ENCODE data around the gene LGALS12.

The LGALS12 gene

DNA sequence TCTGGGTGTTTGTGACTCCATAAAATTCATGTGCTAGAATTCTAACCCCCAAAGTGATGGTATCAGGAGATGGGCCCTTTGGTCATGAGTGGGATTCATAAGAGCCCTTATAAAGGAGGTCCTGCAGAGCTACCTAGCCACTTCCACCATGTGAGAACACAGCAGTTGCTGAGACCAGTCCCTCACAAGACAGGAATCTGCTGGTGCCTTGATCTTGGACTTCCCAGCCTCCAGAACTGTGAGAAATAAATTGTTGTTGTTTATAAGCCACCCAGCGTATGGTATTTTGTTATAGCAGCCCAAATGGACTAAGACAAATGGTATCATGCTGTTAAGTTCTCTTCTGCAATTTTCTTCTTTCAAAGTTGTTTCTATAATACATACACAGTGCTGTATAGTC, 13.4 kb upstream of the LGALS12 start:
- no peak for TF ChIP-seq POLR2A (IDR thresholded peaks at IDR 0.05; ENCODE audit: low read depth, low read length)
- FAIRE-seq (no peak), DNase-seq (ENCODE audit: insufficient read length, low spot score) (no peak)

DNA sequence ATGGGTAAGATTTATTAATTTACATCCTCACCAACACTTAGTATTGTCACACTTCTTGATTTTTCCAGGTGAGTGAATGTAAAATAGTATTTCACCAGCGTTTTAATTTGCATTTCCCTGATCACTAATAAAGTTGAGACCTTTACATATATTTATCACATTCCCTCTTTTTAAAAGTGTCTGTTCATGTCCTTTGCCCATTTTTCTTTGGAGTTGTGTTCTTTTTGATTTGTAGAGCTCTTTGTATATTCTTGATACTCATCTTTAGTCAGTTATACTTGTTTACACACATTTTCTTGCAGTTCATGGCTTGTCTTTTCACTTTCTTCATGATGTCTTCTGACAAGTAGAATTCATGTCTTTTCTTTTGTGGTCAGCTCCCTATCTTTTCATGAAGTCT, 12.8 kb upstream of the LGALS12 start:
- FAIRE-seq, result no peak
- TF ChIP-seq POLR2A (IDR thresholded peaks at IDR 0.05; ENCODE audit: low read depth, low read length), result no peak
- DNase-seq (ENCODE audit: insufficient read length, low spot score), result no peak

DNA sequence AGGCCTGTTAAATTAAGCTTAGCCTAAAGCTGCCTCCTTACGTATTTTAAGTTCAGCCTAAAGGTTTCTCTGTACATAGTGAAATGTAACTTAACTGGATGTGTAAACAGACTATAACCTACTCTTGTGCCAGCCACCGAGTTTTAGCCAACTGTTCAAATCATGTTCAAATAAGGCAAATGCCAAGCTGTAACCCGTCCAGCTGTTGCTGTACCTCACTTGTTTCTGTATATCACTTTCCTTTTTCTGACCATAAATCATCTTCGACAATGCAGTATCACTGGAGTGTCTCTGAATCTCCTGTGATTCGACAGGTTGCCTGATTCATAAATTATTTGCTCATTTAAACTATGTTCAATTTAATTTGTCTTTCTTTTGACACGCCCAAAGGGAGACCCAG, 10.9 kb upstream of the LGALS12 start:
- TF ChIP-seq POLR2A (IDR thresholded peaks at IDR 0.05; ENCODE audit: low read depth, low read length), result no peak
- FAIRE-seq, result no peak
- no peak for DNase-seq (ENCODE audit: insufficient read length, low spot score)

DNA sequence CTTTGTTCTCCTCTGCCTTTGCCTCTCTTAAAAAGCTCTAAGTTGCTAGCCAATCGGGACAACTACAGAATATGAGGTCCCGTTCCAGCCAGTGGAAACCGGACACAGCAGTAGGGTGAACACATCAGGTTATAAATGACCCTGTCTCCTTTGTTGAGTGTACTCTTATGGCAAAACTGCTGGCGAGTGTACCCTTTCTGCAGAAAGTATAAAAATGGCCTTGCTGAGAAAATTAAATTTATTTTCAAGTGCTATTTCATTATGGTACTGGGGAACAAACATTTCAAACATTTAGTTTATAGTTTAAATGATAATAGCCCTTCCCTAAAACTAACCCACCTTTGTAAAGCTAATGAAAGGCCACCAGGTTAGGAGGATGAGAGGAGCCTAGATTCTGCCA, 6.0 kb upstream of the LGALS12 start:
- FAIRE-seq (no peak), DNase-seq (ENCODE audit: insufficient read length, low spot score) (no peak)
- no peak for TF ChIP-seq POLR2A (IDR thresholded peaks at IDR 0.05; ENCODE audit: low read depth, low read length)

DNA sequence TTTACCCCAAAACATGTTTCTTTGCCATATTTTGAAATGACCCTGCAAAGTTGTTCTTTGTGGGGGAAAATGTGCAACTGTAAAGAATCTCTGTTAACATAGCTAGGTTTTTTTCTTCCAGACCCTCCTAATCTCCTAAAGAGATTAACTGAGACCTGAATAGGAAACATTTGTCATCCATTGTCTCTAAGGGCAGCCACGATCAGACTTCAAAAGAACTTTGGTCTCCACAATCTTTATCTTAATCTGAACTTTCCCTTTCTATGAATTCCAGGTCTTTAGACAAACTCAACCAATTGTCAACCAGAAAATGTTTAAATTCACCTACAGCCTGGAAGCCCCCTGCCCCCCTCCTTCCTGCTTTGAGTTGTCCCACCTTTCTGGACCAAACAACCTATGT, 4.6 kb upstream of the LGALS12 start:
- no peak for TF ChIP-seq POLR2A (IDR thresholded peaks at IDR 0.05; ENCODE audit: low read depth, low read length)
- no peak for DNase-seq (ENCODE audit: insufficient read length, low spot score)

DNA sequence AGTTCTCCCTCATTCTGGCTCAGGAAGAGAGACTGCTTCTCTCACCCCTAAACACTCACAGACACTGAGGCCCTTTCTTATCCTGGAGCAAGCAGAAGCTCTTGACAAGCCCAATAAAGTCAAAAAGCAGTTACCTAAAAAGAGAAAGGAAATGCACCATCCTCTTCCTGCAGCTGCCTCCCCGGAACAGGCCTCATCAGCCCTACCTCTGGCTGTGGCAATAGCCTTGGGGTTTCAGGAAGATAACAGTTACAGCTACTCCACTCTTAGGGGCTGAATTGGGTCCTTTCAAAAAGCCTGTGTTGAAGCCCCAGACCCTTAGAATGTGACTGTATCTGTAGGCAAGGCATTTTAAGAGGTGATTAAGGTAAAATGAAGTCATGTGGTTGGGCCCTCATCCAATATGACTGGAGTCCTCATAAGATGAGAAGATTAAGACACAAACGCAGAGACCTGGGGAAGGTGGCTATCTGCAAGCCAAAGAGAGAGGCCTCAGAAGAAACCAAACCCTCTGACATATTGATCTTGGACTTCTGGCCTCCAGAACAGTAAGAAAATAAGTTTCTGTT, 3.5 kb upstream of the LGALS12 start:
- no peak for DNase-seq (ENCODE audit: insufficient read length, low spot score)
- TF ChIP-seq POLR2A (IDR thresholded peaks at IDR 0.05; ENCODE audit: low read depth, low read length), result no peak
- no peak for FAIRE-seq

More for the DNA sequence above, 4.6 kb upstream of the LGALS12 start:
- FAIRE-seq, result no peak

DNA sequence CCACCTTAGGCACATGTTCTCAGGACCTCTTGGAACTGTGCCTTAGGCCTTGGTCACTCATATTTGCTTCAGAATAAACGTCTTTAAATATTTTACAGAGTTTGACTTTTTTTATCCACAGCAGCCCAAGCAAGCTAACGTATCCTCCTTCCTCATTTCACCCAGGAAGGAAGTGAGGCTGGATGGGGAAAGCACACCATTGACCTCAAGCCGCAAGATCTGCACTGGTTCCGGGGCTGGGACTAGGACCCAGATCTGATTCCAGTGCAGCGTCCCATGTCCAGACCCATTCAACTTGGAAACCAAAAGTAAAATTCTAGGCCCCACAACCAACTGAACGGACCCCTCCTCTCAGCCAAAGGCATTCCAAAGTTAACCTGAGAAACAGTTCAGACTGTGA, 2.4 kb upstream of the LGALS12 start:
- no peak for FAIRE-seq
- no peak for TF ChIP-seq POLR2A (IDR thresholded peaks at IDR 0.05; ENCODE audit: low read depth, low read length)
- no peak for DNase-seq (ENCODE audit: insufficient read length, low spot score)

DNA sequence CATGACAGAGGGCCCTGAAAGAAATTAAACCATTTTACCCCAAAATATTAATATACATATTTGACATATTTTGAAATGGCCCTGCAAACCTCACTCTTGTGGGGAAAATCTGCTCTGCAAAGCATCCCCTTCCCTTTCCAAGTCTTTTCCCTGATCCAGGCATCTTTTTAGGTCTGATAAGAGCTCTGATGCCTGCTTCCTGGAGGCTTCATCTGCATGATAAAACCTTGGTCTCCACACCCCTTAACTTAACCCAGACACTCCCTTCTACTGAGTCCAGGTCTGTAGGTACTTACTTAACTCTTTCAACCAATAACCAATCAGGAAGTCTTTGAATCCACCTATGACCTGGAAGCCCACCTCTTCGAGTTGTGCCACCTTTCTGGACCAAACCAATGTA, 1.8 kb upstream of the LGALS12 start:
- DNase-seq (ENCODE audit: insufficient read length, low spot score) (no peak), FAIRE-seq (no peak)
- no peak for TF ChIP-seq POLR2A (IDR thresholded peaks at IDR 0.05; ENCODE audit: low read depth, low read length)

DNA sequence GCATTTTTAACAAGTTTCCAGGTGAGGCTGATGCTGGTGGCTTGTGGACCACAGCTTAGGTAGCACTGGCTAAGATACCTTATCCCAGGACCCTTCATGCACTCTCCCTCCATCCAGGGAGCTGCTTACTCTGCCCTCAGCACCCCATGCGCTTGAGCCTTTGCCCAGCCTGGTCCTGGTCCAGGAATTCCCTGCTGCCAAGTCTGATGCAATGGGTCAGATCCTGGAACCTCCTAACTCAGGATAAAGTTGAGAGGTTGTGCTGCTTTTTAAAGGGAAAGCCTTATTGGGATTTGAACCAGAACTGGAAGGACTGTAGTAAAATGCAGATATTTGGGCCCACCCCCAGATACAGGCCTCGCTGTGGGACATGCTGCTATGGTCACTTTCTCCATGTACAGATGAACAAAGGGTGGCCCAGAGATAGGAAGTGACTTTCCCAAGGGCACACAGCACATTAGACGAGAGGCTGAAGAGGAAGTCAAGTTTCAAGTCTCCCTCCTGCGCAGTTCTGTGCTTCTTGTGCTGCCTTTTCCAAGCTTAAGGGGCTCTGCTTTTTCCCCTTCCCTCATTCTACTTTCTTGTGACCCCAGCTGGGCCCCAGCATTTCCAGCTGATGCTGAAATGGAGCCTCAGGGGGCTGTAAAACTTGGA, 824 bp upstream of the LGALS12 start:
- no peak for TF ChIP-seq POLR2A (IDR thresholded peaks at IDR 0.05; ENCODE audit: low read depth, low read length)
- no peak for FAIRE-seq
- DNase-seq (ENCODE audit: insufficient read length, low spot score), result no peak

DNA sequence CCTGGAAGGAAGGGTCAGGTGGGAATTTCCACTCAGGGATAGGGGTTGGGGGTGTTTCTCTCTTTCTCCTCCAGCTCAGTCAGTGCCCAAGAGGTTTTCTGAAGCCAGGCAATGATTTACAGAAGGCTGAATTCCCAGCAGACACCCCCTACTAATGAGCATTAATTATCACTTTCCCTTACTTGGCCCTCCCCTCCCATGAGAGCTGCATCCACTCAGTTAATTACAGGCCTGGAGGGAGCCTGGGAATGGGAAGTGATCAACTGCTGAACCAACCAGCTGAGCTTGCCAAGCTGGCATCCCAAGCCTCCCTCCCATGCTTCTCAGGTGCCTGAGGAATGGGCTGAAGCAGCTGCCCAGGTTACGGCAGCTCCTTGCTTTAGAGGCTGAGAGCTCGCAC, 992 bp downstream of the LGALS12 start:
- no peak for TF ChIP-seq POLR2A (IDR thresholded peaks at IDR 0.05; ENCODE audit: low read depth, low read length)
- FAIRE-seq (no peak), DNase-seq (ENCODE audit: insufficient read length, low spot score) (no peak)

DNA sequence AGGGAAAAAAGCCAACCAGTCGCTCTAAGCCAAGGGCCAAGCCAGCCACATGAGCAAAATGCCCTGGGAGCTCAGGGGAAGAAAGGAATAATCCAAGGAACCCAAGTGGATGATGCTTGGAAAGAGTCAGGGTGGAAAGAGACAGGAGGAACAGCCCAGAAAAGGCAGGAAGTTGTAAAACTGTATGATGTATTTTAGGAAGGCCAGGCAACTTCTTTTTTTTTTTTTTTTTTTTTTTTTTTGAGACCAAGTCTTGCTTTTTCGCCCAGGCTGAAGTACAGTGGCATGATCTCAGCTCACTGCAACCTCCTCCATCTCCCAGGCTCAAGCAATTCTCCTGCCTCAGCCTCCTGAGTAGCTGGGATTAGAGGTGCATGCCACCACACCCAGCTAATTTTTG, 1.6 kb downstream of the LGALS12 start:
- TF ChIP-seq POLR2A (IDR thresholded peaks at IDR 0.05; ENCODE audit: low read depth, low read length), result no peak
- FAIRE-seq (no peak), DNase-seq (ENCODE audit: insufficient read length, low spot score) (no peak)

DNA sequence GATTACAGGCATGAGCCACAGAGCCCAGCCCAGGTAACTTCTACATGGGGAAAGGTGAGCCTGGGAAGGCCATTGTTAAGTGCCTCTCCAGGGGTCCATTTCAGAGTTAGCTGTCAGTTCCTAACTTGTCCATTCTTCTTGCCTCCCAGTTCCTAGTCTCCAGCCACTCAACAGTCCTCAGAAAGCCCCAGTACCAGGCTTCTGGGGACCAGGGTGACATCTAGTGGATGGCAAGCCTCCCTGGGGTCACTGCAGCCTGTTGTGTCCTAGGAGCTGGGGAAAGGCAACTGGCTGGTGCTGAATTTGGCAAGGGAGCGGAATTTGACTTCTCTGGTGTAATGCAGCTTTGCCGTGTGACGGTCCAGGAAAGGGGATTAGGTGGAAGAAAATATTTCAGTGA, 2.1 kb downstream of the LGALS12 start:
- DNase-seq (ENCODE audit: insufficient read length, low spot score) (no peak), FAIRE-seq (no peak)
- no peak for TF ChIP-seq POLR2A (IDR thresholded peaks at IDR 0.05; ENCODE audit: low read depth, low read length)

DNA sequence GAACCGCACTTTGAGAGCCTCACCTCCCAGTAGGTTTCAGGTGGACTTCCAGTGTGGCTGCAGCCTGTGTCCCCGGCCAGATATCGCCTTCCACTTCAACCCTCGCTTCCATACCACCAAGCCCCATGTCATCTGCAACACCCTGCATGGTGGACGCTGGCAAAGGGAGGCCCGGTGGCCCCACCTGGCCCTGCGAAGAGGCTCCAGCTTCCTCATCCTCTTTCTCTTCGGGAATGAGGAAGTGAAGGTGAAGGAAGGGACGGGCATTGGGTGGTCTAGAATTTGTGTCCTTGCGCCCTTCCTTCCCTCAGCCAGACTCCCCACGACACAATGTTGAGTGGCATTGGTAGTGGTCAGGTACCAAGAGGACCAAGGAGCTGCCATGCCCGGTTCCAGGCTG, 2.9 kb downstream of the LGALS12 start:
- FAIRE-seq, result no peak
- no peak for TF ChIP-seq POLR2A (IDR thresholded peaks at IDR 0.05; ENCODE audit: low read depth, low read length)
- DNase-seq (ENCODE audit: insufficient read length, low spot score), result no peak

DNA sequence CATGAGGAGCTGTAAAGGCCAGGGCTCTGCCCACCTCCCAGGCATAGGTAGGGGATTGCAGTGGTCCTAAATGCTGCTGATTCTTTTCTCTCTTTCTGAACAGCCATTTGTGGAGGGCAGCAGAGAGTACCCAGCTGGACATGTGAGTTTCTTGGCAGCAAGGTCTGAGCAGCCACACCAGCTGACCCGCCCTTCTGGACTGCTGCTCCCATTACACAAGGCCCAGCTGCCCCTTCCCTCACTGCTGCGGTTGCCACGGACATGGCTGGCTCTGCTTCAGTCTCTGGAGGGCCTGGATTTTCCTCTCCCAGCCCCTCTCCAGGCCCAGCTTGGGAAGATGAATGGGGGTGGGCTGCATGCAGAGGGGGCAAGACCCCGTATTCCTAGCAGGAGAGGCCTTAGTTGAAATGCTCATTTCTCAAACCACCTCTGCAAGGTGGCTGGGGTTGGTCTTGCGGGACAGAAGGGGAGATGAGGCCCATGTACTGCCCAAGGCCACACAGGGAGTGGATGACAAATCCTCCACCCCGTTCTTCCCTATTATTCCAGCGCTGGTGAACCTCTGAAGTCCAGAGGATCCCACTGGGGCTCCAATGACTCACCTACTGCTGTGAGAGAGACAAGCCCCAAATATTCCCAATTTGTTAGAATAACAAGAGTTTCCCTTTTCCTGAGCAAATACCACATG, 4.6 kb downstream of the LGALS12 start:
- DNase-seq (ENCODE audit: insufficient read length, low spot score) (peak; percentile 63), FAIRE-seq (no peak)
- no peak for TF ChIP-seq POLR2A (IDR thresholded peaks at IDR 0.05; ENCODE audit: low read depth, low read length)
